A673 (cell line): ENCODE results near the gene LTB4R2.

Experiments used
- EZH2 ChIP-seq: fragments of 200-600 bp; sonication (generic); IDR thresholded peaks from 2 replicates; pipeline ENCODE4 v1.6.1; 2017; ENCODE audit warnings: borderline replicate concordance, low read depth, mild to moderate bottlenecking, mixed read lengths, antibody characterized with exemption, low read length; ENCODE audit not compliant: poor library complexity, severe bottlenecking
- TF ChIP-seq, protein P1 (sequence below): fragments of 300-800, 200-600 bp; sonication (generic); conservative IDR thresholded peaks from 2 replicates; pipeline ENCODE4 v1.5.1; 2017; ENCODE audit warnings: low read depth, mild to moderate bottlenecking, antibody characterized with exemption, low read length, moderate library complexity, mixed read lengths

DNA sequence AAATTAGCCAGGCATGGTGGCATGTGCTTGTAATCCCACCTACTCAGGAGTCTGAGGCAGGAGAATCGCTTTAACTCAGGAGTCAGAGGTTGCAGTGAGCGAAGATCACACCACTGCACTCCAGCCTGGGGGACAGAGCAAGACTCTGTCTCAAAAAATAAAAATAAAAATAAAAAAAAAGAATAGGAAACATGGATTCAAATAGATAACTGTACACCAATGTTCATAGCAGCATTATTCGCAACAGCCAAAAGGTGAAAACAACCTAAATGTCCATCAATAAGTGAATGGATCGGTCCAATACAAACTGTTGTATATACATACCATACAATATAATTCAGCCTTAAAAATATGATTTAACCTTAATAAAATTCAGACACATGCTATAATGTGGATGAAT lies 32.9 kb downstream of the LTB4R2 start:
- TF ChIP-seq, protein P1, sequence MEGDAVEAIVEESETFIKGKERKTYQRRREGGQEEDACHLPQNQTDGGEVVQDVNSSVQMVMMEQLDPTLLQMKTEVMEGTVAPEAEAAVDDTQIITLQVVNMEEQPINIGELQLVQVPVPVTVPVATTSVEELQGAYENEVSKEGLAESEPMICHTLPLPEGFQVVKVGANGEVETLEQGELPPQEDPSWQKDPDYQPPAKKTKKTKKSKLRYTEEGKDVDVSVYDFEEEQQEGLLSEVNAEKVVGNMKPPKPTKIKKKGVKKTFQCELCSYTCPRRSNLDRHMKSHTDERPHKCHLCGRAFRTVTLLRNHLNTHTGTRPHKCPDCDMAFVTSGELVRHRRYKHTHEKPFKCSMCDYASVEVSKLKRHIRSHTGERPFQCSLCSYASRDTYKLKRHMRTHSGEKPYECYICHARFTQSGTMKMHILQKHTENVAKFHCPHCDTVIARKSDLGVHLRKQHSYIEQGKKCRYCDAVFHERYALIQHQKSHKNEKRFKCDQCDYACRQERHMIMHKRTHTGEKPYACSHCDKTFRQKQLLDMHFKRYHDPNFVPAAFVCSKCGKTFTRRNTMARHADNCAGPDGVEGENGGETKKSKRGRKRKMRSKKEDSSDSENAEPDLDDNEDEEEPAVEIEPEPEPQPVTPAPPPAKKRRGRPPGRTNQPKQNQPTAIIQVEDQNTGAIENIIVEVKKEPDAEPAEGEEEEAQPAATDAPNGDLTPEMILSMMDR: no peak
- TF ChIP-seq EZH2: no peak
